Liver (tissue), 9 donors: ENCODE measurements around the gene ABCC8. TPM values are rescaled to one million over a fixed set of nuclear protein-coding genes. Genes with fewer than 3 reads are reported as not detected.

ENCODE experiments used
- DNase-seq: peaks from one replicate; pipeline ENCODE4 v3.0.0-alpha.2; 2017; ENCODE audit warnings: low spot score
- H3K27ac ChIP-seq, 2 donors: one replicate each; pipeline ENCODE4 v1.7.0; 2013; ENCODE audit warnings: inconsistent platforms in 2 of 2, low read length in 2 of 2, control low read depth in 1 of 2, low read depth in 1 of 2, mild to moderate bottlenecking in 1 of 2
- H3K27me3 ChIP-seq, 4 donors: one replicate each; pipeline versions ENCODE4 v1.6.1 to v1.7.0; 2013; ENCODE audit warnings: low read length in 3 of 4, inconsistent platforms in 1 of 4, mild to moderate bottlenecking in 1 of 4, moderate library complexity in 1 of 4; ENCODE audit not compliant: control insufficient read depth in 4 of 4, insufficient read depth in 4 of 4
- H3K36me3 ChIP-seq, 4 donors: one replicate each; pipeline versions ENCODE4 v1.6.1 to v1.7.0; 2013; ENCODE audit warnings: low read length in 3 of 4, mild to moderate bottlenecking in 3 of 4, low read depth in 1 of 4, moderate library complexity in 1 of 4; ENCODE audit not compliant: control insufficient read depth in 4 of 4, insufficient read depth in 3 of 4
- H3K4me1 ChIP-seq, 4 donors: one replicate each; pipeline versions ENCODE4 v1.6.1 to v1.7.0; 2013; ENCODE audit warnings: low read length in 3 of 4, mild to moderate bottlenecking in 3 of 4, moderate library complexity in 1 of 4; ENCODE audit not compliant: control insufficient read depth in 4 of 4, insufficient read depth in 4 of 4
- H3K4me3 ChIP-seq, 3 donors: one replicate each; pipeline versions ENCODE4 v1.6.1 to v1.7.0; 2013; ENCODE audit warnings: low read length in 3 of 3, control low read depth in 1 of 3, low read depth in 1 of 3, mild to moderate bottlenecking in 1 of 3
- H3K9ac ChIP-seq, 2 donors: one replicate each; pipeline ENCODE4 v1.7.0; 2013; ENCODE audit warnings: low read length in 2 of 2, mild to moderate bottlenecking in 2 of 2, moderate library complexity in 2 of 2, control low read depth in 1 of 2, low read depth in 1 of 2
- H3K9me3 ChIP-seq, 4 donors: one replicate each; pipeline versions ENCODE4 v1.6.1 to v1.7.0; 2013; ENCODE audit warnings: low read length in 3 of 4; ENCODE audit not compliant: control insufficient read depth in 4 of 4
- EGR1 ChIP-seq, 2 donors: IDR thresholded peaks; 2 replicates each; pipeline ENCODE4 v1.6.1; 2016 to 2018; ENCODE audit warnings: antibody characterized with exemption in 2 of 2, low read depth in 2 of 2
- FOXA1 ChIP-seq: IDR thresholded peaks from 2 replicates; pipeline ENCODE4 v1.6.1; 2016; ENCODE audit warnings: antibody characterized with exemption
- GABPA ChIP-seq, 2 donors: IDR thresholded peaks in 1 of 2; conservative IDR thresholded peaks in 1 of 2; 2 replicates each; pipeline ENCODE4 v1.6.1; 2016; ENCODE audit warnings: antibody characterized with exemption in 2 of 2, mild to moderate bottlenecking in 1 of 2, moderate library complexity in 1 of 2
- HNF4A ChIP-seq, 2 donors: conservative IDR thresholded peaks; 2 replicates each; pipeline ENCODE4 v1.6.1; 2016; ENCODE audit warnings: antibody characterized with exemption in 2 of 2, mild to moderate bottlenecking in 2 of 2
- HNF4G ChIP-seq: IDR thresholded peaks from 2 replicates; pipeline ENCODE4 v1.6.1; 2016; ENCODE audit warnings: antibody characterized with exemption
- JUND ChIP-seq, 2 donors: IDR thresholded peaks; 2 replicates each; pipeline ENCODE4 v1.6.1; 2016; ENCODE audit warnings: antibody characterized with exemption in 2 of 2
- NR2F2 ChIP-seq: IDR thresholded peaks from 2 replicates; pipeline ENCODE4 v1.6.1; 2016; ENCODE audit warnings: antibody characterized with exemption
- RAD21 ChIP-seq, 2 donors: IDR thresholded peaks; 2 replicates each; pipeline ENCODE4 v1.6.1; 2016; ENCODE audit warnings: antibody characterized with exemption in 2 of 2, mild to moderate bottlenecking in 2 of 2
- YY1 ChIP-seq: IDR thresholded peaks from 2 replicates; pipeline ENCODE4 v1.6.1; 2016; ENCODE audit warnings: antibody characterized with exemption, mild to moderate bottlenecking
- ZBTB33 ChIP-seq: IDR thresholded peaks from 2 replicates; pipeline ENCODE4 v1.6.1; 2016; ENCODE audit warnings: antibody characterized with exemption
- WGBS: extraction: QIAGEN DNeasy Blood & Tissue Kit; methylation state at CpG from one replicate; pipeline ENCODE4 v1.1.7; 2013; 5-methylcytosine and 5-hydroxymethylcytosine counted together
- polyA plus RNA-seq, 2 donors: library from polyadenylated mRNA; stranded (reverse) in 1 of 2; unstranded in 1 of 2; fragments of 200-250 nt in 1 of 2; fragments of >200 nt in 1 of 2; fragmentation: Nextera tagmentation in 1 of 2; extraction: Ambion mirVana in 1 of 2; gene quantifications; one replicate each; pipeline versions ENCODE4 v1.2.1 to v1.2.3, GENCODE V29; 2013 to 2015
- total RNA-seq, 2 donors: library from RNA; depleted of rRNA; stranded (reverse); fragments of >200 nt; gene quantifications; one replicate each; pipeline ENCODE4 v1.2.3, GENCODE V29; 2014
- TF ChIP-seq, protein P1 (sequence below): IDR thresholded peaks from 2 replicates; pipeline ENCODE4 v1.6.1; 2016; ENCODE audit warnings: antibody characterized with exemption, mild to moderate bottlenecking
- TF ChIP-seq, protein P2 (sequence below): fragments of 150-350 bp; IDR thresholded peaks from 2 replicates; pipeline ENCODE4 v1.5.1; 2017; ENCODE audit warnings: improper control_type of control experiment, low read depth, low read length; ENCODE audit not compliant: missing input control
- TF ChIP-seq, protein P3 (sequence below): IDR thresholded peaks from 2 replicates; pipeline ENCODE4 v1.6.1; 2016; ENCODE audit warnings: antibody characterized with exemption
- TF ChIP-seq, protein P4 (sequence below): IDR thresholded peaks from 2 replicates; pipeline ENCODE4 v1.6.1; 2016; ENCODE audit warnings: antibody characterized with exemption
- donor health status: healthy.
- donor health status: healthy.
- donor health status: healthy.
- donor health status: healthy.
- donor health status: healthy.

The ABCC8 gene
- total and polyA plus RNA-seq, 4 donors: 0.16 to 0.25 TPM; not detected in 2

- H3K9me3 ChIP-seq: peaks cover 0 to 13% (median 3%) of the 10 kb centered on the region in 4 donors
- H3K9ac ChIP-seq: no peak overlapping the region
- H3K4me1 ChIP-seq: no peaks in the 10 kb centered on the region
- H3K36me3 ChIP-seq: no peaks in the 10 kb centered on the region
- TF ChIP-seq, protein P1, sequence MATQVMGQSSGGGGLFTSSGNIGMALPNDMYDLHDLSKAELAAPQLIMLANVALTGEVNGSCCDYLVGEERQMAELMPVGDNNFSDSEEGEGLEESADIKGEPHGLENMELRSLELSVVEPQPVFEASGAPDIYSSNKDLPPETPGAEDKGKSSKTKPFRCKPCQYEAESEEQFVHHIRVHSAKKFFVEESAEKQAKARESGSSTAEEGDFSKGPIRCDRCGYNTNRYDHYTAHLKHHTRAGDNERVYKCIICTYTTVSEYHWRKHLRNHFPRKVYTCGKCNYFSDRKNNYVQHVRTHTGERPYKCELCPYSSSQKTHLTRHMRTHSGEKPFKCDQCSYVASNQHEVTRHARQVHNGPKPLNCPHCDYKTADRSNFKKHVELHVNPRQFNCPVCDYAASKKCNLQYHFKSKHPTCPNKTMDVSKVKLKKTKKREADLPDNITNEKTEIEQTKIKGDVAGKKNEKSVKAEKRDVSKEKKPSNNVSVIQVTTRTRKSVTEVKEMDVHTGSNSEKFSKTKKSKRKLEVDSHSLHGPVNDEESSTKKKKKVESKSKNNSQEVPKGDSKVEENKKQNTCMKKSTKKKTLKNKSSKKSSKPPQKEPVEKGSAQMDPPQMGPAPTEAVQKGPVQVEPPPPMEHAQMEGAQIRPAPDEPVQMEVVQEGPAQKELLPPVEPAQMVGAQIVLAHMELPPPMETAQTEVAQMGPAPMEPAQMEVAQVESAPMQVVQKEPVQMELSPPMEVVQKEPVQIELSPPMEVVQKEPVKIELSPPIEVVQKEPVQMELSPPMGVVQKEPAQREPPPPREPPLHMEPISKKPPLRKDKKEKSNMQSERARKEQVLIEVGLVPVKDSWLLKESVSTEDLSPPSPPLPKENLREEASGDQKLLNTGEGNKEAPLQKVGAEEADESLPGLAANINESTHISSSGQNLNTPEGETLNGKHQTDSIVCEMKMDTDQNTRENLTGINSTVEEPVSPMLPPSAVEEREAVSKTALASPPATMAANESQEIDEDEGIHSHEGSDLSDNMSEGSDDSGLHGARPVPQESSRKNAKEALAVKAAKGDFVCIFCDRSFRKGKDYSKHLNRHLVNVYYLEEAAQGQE: no peak
- TF ChIP-seq, protein P2, sequence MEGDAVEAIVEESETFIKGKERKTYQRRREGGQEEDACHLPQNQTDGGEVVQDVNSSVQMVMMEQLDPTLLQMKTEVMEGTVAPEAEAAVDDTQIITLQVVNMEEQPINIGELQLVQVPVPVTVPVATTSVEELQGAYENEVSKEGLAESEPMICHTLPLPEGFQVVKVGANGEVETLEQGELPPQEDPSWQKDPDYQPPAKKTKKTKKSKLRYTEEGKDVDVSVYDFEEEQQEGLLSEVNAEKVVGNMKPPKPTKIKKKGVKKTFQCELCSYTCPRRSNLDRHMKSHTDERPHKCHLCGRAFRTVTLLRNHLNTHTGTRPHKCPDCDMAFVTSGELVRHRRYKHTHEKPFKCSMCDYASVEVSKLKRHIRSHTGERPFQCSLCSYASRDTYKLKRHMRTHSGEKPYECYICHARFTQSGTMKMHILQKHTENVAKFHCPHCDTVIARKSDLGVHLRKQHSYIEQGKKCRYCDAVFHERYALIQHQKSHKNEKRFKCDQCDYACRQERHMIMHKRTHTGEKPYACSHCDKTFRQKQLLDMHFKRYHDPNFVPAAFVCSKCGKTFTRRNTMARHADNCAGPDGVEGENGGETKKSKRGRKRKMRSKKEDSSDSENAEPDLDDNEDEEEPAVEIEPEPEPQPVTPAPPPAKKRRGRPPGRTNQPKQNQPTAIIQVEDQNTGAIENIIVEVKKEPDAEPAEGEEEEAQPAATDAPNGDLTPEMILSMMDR: no peak
- TF ChIP-seq ZBTB33 (no peak), HNF4A (conservative IDR thresholded peaks at IDR 0.05) (no peak), EGR1 (IDR thresholded peaks at IDR 0.05; ENCODE audit: low read depth in 2 of 2) (no peak), JUND (IDR thresholded peaks at IDR 0.05) (no peak), FOXA1 (no peak), GABPA (IDR thresholded peaks at IDR 0.05 in 1 of 2, conservative IDR thresholded peaks at IDR 0.05 in 1 of 2) (no peak), HNF4G (no peak), NR2F2 (no peak), RAD21 (IDR thresholded peaks at IDR 0.05) (no peak), YY1 (no peak)
- TF ChIP-seq, protein P3, sequence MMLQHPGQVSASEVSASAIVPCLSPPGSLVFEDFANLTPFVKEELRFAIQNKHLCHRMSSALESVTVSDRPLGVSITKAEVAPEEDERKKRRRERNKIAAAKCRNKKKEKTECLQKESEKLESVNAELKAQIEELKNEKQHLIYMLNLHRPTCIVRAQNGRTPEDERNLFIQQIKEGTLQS: no peak
- TF ChIP-seq, protein P4, sequence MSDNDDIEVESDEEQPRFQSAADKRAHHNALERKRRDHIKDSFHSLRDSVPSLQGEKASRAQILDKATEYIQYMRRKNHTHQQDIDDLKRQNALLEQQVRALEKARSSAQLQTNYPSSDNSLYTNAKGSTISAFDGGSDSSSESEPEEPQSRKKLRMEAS: no peak
- no peak for DNase-seq
- no peaks in the 10 kb centered on the region for H3K27me3 ChIP-seq
- WGBS: 83% methylated on average over 4 of the region's 4 CpGs
- no peak overlapping the region for H3K27ac ChIP-seq
- no peak overlapping the region for H3K4me3 ChIP-seq
Measured at GRCh38 chr11:17381156-17381555, 95.5 kb downstream of the ABCC8 start.
